GM12878 (cell line): ENCODE data around the gene STAT5A. TPM values are rescaled to one million over a fixed set of nuclear protein-coding genes. Genes with fewer than 3 reads are reported as not detected.

Source experiments
- BMI1 ChIP-seq: fragments of 450-650 bp; IDR thresholded peaks from 2 replicates; pipeline ENCODE4 v1.6.1; 2016; ENCODE audit warnings: mild to moderate bottlenecking, moderate library complexity, borderline replicate concordance
- CREB1 ChIP-seq: IDR thresholded peaks from 2 replicates; pipeline ENCODE4 v1.6.1; 2012; ENCODE audit warnings: low read depth, mild to moderate bottlenecking, inconsistent platforms
- E4F1 ChIP-seq: fragments of 450-650 bp; IDR thresholded peaks from 2 replicates; pipeline ENCODE4 v1.6.1; 2018; ENCODE audit warnings: borderline replicate concordance, mild to moderate bottlenecking; ENCODE audit not compliant: partially characterized antibody
- ELK1 ChIP-seq: IDR thresholded peaks from 2 replicates; pipeline ENCODE4 v1.6.1; 2012; ENCODE audit warnings: low read depth, low read length, improper control_type of control experiment
- ESRRA ChIP-seq: IDR thresholded peaks from 2 replicates; pipeline ENCODE4 v1.6.1; 2012; ENCODE audit warnings: mild to moderate bottlenecking, low read length, improper control_type of control experiment
- ETV6 ChIP-seq, 2 experiments: fragments of 450-650 bp in 1 of 2; IDR thresholded peaks in 1 of 2; conservative IDR thresholded peaks in 1 of 2; 2 replicates each; pipeline ENCODE4 v1.6.1; 2014; ENCODE audit warnings: antibody characterized with exemption in 1 of 2, borderline replicate concordance in 1 of 2, low read depth in 1 of 2, mild to moderate bottlenecking in 1 of 2, moderate library complexity in 1 of 2
- IRF3 ChIP-seq: fragments of 450-650 bp; IDR thresholded peaks from 2 replicates; pipeline ENCODE4 v1.6.1; 2014; ENCODE audit warnings: mild to moderate bottlenecking
- IRF4 ChIP-seq: IDR thresholded peaks from 2 replicates; pipeline ENCODE4 v1.6.1; 2011; ENCODE audit warnings: low read depth, low read length
- IRF5 ChIP-seq: fragments of 450-650 bp; IDR thresholded peaks from 2 replicates; pipeline ENCODE4 v1.6.1; 2017; ENCODE audit warnings: borderline replicate concordance
- NR2C1 ChIP-seq: fragments of 450-650 bp; IDR thresholded peaks from 2 replicates; pipeline ENCODE4 v1.6.1; 2017; ENCODE audit warnings: antibody characterized with exemption, mild to moderate bottlenecking, moderate library complexity
- PAX8 ChIP-seq: fragments of 450-650 bp; IDR thresholded peaks from 2 replicates; pipeline ENCODE4 v1.6.1; 2017; ENCODE audit warnings: mild to moderate bottlenecking, moderate library complexity
- POLR2A ChIP-seq: IDR thresholded peaks from 2 replicates; pipeline ENCODE4 v1.6.1; 2011; ENCODE audit warnings: low read depth, mild to moderate bottlenecking, low read length
- POU2F2 ChIP-seq: IDR thresholded peaks from 3 replicates; pipeline ENCODE4 v1.6.1; 2011; ENCODE audit warnings: low read depth, mild to moderate bottlenecking, low read length, borderline replicate concordance
- RFX5 ChIP-seq: IDR thresholded peaks from 2 replicates; pipeline ENCODE4 v1.6.1; 2011; ENCODE audit warnings: low read depth, low read length, improper control_type of control experiment
- SKIL ChIP-seq: fragments of 450-650 bp; IDR thresholded peaks from 2 replicates; pipeline ENCODE4 v1.6.1; 2017; ENCODE audit warnings: mild to moderate bottlenecking, low read depth, inconsistent platforms; ENCODE audit not compliant: poor library complexity, severe bottlenecking
- SMAD1 ChIP-seq: fragments of 450-650 bp; IDR thresholded peaks from 2 replicates; pipeline ENCODE4 v1.6.1; 2018; ENCODE audit warnings: mild to moderate bottlenecking, low read depth; ENCODE audit not compliant: partially characterized antibody
- SMARCA5 ChIP-seq: fragments of 450-650 bp; IDR thresholded peaks from 2 replicates; pipeline ENCODE4 v1.6.1; 2017; ENCODE audit warnings: mild to moderate bottlenecking
- SP1 ChIP-seq: IDR thresholded peaks from one replicate; pipeline ENCODE4 v1.6.1; 2011; ENCODE audit warnings: low read depth, low read length
- SUZ12 ChIP-seq: fragments of 200-600 bp; sonication (generic); IDR thresholded peaks from one replicate; pipeline ENCODE4 v1.6.1; 2018; ENCODE audit warnings: antibody characterized with exemption, mild to moderate bottlenecking; ENCODE audit not compliant: unreplicated experiment
- ZNF687 ChIP-seq: fragments of 450-650 bp; IDR thresholded peaks from 2 replicates; pipeline ENCODE4 v1.6.1; 2017; ENCODE audit warnings: mild to moderate bottlenecking, moderate library complexity
- polyA plus RNA-seq, 11 experiments: library from polyadenylated mRNA; depleted of rRNA in 4 of 11; unstranded in 6 of 11; stranded (reverse) in 5 of 11; fragments of >200 nt; fragmentation: Nextera tagmentation in 4 of 11; fragmentation: Illumina TruSeq in 1 of 11; extraction: Ambion mirVana in 4 of 11; extraction: Trizol in 1 of 11; gene quantifications; 1 replicate in 1 of 11; 2 replicates in 10 of 11; pipeline versions ENCODE4 v1.2.1 to v1.2.3, GENCODE V29; 2011 to 2016; ENCODE audit warnings: inconsistent platforms in 2 of 11, missing spikeins in 2 of 11, low read depth in 1 of 11
- total RNA-seq, 4 experiments: library from RNA; depleted of rRNA in 3 of 4; stranded (reverse); fragments of >200 nt in 3 of 4; fragmentation: Illumina TruSeq in 1 of 4; extraction: Trizol in 1 of 4; gene quantifications; 2 replicates each; pipeline versions ENCODE4 v1.2.1 to v1.2.3, GENCODE V29; 2013 to 2021

The STAT5A gene
- total and polyA plus RNA-seq, 10 of the 15 experiments (the other 5 are each of a cell fraction or from before 2014, with no cell fraction given) = 14.8 to 86.4 (median 41.5) TPM

- TF ChIP-seq ELK1 (no peak), ZNF687 (no peak; the same call in 1 of the 2 replicates), SP1 (no peak), RFX5 (no peak), NR2C1 (no peak), ETV6 (conservative IDR thresholded peaks at IDR 0.05 in 1 of 2, IDR thresholded peaks at IDR 0.05 in 1 of 2; ENCODE audit: borderline replicate concordance in 1 of 2, low read depth in 1 of 2) (no peak), SMAD1 (no peak), POU2F2 (no peak; the same call in 2 of the 3 replicates), SMARCA5 (no peak), SUZ12 (no peak), IRF4 (no peak), BMI1 (no peak), SKIL (no peak), IRF5 (no peak), POLR2A (peak; percentile 82), PAX8 (no peak), ESRRA (no peak), E4F1 (no peak), IRF3 (no peak), CREB1 (no peak)
These were observed 12.0 kb upstream of the STAT5A start, which contains the start of gene STAT5B (continued) for GRCh38 chr17:42276359-42276608.
